ENCODE results near the gene UCP2.

GRCh38 chr11:74015919-74016684 lies 33.5 kb upstream of the UCP2 start:
- TF ChIP-seq, protein P1, sequence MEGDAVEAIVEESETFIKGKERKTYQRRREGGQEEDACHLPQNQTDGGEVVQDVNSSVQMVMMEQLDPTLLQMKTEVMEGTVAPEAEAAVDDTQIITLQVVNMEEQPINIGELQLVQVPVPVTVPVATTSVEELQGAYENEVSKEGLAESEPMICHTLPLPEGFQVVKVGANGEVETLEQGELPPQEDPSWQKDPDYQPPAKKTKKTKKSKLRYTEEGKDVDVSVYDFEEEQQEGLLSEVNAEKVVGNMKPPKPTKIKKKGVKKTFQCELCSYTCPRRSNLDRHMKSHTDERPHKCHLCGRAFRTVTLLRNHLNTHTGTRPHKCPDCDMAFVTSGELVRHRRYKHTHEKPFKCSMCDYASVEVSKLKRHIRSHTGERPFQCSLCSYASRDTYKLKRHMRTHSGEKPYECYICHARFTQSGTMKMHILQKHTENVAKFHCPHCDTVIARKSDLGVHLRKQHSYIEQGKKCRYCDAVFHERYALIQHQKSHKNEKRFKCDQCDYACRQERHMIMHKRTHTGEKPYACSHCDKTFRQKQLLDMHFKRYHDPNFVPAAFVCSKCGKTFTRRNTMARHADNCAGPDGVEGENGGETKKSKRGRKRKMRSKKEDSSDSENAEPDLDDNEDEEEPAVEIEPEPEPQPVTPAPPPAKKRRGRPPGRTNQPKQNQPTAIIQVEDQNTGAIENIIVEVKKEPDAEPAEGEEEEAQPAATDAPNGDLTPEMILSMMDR (IDR thresholded peaks at IDR 0.05; ENCODE audit: low read depth, low read length, poor library complexity, severe bottlenecking), result no peak
- no peak for TF ChIP-seq EZH2phosphoT487 (IDR thresholded peaks at IDR 0.05; ENCODE audit: borderline replicate concordance, low read length)

Measured in DOHH2 (cell line).